GM19351 (cell line): ENCODE data around the gene UNC13B.
"Not testable (repeated sequence)": the region's sequence is repeated elsewhere in the genome, so short reads cannot be mapped to it uniquely, and the experiment has no call there.

Experiments
- ATAC-seq: cut with Tn5 transposase; IDR thresholded peaks from one replicate; pipeline ENCODE4 v1.9.1; 2021; ENCODE audit warnings: mild to moderate bottlenecking, moderate library complexity; ENCODE audit not compliant: unreplicated experiment

The UNC13B gene

GRCh38 chr9:35220659-35221338 lies 59.0 kb downstream of the UNC13B start:
- ATAC-seq, result no peak

GRCh38 chr9:35225677-35226076 lies 63.9 kb downstream of the UNC13B start:
- ATAC-seq, result no peak

- no peak for ATAC-seq
Measured at GRCh38 chr9:35226651-35227050, 64.8 kb downstream of the UNC13B start.

DNA sequence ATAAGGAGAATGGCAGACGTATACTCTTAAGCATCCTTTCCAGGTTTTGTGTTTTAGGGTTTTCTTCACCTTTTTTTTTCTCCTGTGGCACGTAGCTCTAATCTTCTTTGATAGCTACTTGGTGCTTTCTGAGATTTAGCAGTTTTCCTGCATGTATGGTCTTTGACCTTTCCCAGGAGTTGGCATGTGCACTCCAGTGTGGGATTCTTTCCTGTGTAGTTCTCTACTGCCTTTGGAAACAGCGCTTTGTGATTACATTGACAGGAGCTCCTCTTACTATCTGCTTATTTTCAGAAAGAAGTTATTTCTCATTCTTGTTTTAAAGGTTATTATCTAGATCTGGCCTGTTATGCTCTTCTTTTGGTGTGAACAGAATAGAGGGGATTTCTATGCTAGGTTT lies 65.5 kb downstream of the UNC13B start:
- no peak for ATAC-seq

- ATAC-seq, result no peak
Measured at GRCh38 chr9:35229066-35229778, 67.4 kb downstream of the UNC13B start.

- ATAC-seq, result no peak
Measured at GRCh38 chr9:35229779-35230143, 68.0 kb downstream of the UNC13B start.

DNA sequence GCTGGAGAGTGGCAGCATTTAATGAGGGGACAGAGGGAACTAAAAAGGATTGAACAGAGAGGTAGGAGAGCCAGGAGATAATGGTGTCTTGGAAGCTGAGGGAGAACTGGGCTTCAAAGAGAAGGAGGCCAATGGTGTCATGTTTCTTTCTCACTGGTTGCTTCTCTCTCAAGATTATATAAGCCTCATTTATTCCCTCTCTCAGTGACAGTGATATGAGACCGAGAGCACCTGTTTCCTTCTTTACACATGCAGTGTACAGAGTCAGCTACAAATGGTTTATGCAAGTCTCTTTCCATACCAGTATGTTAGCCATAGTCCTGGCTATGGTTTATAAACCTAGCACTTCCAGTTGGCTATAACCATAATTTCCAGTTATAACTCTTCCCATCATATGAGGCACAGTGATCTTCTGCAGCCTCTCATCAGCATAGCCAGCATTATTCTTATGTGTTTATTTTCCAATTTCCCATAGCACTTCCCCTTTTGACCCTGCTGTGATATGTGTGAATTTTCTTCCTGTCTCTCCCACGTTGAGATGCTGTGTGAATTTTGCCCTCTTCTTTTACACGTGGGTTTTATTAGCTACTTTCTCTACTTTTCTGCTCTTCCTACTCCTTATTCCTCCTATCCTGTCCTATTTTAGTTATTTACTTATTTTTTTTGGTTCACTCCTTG lies 71.2 kb downstream of the UNC13B start:
- ATAC-seq, result no peak

GRCh38 chr9:35236692-35237091 lies 74.9 kb downstream of the UNC13B start:
- ATAC-seq, result no peak

DNA sequence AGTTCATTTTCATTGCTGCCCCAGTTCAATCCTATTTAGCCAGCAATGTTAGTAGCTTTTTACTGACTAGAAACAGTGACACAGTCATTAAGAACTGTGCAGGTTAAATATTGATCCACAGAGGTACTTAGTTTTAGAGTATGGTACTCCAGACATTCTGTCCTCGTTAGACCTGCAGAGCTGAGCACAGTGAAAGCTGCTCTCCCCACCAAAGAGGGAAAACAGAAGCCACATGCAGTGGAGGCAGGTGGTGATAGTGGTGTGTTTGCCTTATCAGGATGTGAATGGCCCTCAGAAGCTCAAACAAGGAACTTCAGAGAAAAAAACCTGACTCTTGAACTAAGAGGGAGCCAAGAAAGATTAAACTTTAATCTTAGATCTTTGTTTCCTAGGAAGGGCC lies 75.5 kb downstream of the UNC13B start:
- no peak for ATAC-seq

GRCh38 chr9:35245945-35246344 lies 84.1 kb downstream of the UNC13B start:
- ATAC-seq, result not testable (repeated sequence)

GRCh38 chr9:35253075-35253474 lies 91.3 kb downstream of the UNC13B start:
- ATAC-seq, result no peak

DNA sequence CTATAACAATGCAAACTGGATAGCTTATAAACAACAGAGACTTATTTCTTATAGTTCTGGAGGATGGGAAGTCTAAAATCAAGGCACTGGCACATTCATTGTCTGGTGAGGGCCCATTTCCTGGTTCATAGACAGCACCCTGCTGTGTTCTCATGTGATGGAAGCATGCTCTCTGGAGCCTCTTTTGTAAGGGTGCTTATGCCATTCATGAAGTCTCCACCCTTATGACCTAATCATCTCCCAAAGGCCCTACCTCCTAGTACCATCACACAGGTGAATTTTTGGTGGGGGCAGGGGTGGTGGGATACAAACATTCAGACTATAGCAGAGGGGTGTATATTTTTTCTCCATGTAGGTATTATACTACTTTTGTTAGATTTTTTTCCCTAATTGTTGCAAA lies 92.4 kb downstream of the UNC13B start:
- no peak for ATAC-seq

DNA sequence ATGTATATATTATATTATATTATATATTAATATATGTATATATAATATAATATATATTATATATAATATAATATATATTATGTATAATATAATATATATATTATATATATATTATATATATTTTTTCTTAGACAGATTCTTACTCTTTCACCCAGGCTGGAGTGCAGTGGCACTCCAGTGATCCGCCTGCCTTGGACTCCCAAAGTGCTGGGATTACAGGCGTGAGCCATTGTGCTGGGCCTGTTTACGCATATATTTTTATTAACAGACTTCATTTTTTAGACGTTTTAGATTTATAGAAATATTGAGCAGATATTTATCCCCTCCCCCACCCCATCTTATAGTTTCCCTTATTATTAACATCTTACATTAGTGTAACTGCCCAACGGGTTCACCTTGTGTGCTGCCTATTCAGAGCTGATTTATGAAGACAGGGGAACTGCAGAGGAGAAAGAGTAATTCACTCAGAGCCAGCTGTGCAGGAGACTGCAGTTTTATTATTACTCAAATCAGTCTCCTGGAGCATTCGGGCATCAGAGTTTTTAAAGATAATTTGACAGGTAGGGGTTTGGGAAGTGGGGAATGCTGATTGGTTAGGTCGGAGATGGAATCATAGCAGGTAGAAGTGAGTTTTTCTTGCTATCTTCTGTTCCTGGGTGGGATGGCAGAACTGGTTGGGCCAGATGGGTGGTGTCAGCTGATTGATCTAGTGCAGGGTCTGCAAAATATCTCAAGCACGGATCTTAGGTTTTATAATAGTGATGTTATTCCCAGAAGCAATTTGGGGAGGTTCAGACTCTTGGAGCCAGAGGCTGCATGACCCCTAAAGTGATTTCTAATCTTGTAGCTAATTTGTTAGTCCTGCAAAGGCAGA lies 93.4 kb downstream of the UNC13B start:
- no peak for ATAC-seq

- no peak for ATAC-seq
Measured at GRCh38 chr9:35257986-35258659, 96.3 kb downstream of the UNC13B start.

- ATAC-seq, result no peak
Measured at GRCh38 chr9:35258660-35259474, 97.1 kb downstream of the UNC13B start.

GRCh38 chr9:35260186-35260585 lies 98.4 kb downstream of the UNC13B start:
- no peak for ATAC-seq

DNA sequence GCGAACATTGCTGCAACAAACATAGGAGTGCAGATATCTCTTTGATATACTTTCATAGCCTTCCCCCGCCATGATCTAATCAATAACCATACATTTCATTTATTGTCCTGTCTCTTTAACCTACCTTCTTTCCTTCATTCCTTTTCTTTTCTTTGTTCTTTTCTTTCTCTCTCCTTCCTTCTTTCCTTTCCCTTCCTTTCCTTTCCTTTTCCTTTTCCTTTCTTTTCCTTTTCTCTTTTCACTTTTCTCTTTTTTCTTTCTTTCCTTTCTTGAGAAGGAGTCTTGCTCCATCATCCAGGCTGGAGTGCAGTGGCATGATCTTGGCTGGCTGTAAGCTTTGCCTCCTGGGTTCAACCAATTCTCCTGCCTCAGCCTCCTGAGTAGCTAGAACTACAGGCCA lies 100.3 kb downstream of the UNC13B start:
- ATAC-seq, result no peak

DNA sequence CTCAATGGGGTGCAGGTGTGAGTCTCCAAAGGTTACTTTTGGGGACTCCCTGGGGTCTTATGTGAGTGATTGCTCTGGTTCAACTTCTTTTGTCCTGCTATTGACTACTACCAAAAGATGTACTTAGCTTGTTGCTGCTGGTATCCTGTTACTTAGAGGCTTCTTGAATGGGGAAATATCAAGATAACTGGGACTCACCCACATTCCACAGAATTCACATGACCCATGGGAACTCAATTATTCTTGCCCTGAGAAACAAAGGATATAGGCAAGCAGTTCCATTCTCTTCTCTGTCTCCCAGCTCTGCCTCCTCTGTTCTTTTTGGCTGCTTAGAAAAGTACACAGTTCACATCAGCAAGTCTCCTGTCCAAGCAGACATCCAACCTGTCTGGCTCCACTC lies 105.9 kb downstream of the UNC13B start:
- no peak for ATAC-seq

DNA sequence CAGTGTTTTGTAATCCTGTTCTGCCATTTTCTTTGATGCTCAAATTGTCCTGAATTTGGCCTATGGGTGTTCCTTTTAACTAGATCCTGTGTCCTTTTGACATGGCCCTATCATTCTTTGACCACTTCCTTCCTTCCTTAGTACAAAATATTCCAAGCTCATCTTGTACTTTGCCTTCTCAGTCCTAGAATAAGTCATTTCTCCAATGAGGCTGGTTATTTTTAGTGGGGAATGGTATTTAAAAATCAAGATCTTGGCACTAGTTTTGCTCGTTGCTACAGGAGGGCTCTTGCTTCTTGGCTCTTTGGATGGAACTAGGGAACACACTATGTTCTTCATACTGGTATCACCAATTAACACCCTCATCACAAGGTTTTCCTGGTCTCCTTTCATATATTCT lies 108.1 kb downstream of the UNC13B start:
- no peak for ATAC-seq

DNA sequence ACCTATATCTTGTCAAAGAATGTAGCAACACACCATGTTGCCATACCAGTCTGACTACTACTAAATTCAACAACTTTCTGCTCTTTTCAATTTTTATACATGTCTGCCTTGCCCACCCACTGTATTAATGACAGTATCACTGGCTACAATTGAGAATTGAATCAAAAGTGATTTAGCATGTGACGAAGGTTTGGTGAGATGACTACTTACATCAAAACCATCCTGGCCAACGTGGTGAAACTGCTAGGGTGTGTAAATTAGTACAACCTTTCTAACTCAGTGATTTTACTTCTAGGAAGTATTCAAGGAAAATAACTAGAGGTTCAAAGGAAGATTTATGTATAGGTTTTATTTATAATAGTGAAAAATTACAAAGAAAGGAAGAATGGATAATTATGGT lies 109.8 kb downstream of the UNC13B start:
- no peak for ATAC-seq
